Fibroblast of lung (primary cell): ENCODE measurements around the gene CAMTA1. TPM values are rescaled to one million over a fixed set of nuclear protein-coding genes. Genes with fewer than 3 reads are reported as not detected.

Experiments used
- DNase-seq, 2 donors: peaks; one replicate each; pipeline versions ENCODE4 v3.0.0 to v3.0.0-alpha.2; 2010; ENCODE audit warnings: low read depth in 2 of 2
- H2AFZ ChIP-seq: 2 replicates; pipeline ENCODE4 v1.5.1; 2012; ENCODE audit warnings: low read length, control low read depth, inconsistent platforms
- H3K27ac ChIP-seq: 2 replicates; pipeline ENCODE4 v1.5.1; 2011; ENCODE audit warnings: low read length, control low read depth; ENCODE audit not compliant: insufficient read depth
- H3K27me3 ChIP-seq: 2 replicates; pipeline ENCODE4 v1.5.1; 2011; ENCODE audit warnings: mild to moderate bottlenecking, low read length; ENCODE audit not compliant: control insufficient read depth, insufficient read depth
- H3K36me3 ChIP-seq: 2 replicates; pipeline ENCODE4 v1.5.1; 2011; ENCODE audit warnings: low read length; ENCODE audit not compliant: control insufficient read depth, insufficient read depth
- H3K4me1 ChIP-seq: 2 replicates; pipeline ENCODE4 v1.5.1; 2011; ENCODE audit warnings: low read length; ENCODE audit not compliant: control insufficient read depth, insufficient read depth; ENCODE audit errors: extremely low read depth
- H3K4me2 ChIP-seq: 2 replicates; pipeline ENCODE4 v1.5.1; 2011; ENCODE audit warnings: low read length, control low read depth; ENCODE audit not compliant: insufficient read depth; ENCODE audit errors: extremely low read depth
- H3K4me3 ChIP-seq, 4 experiments: fragments of 200-600 bp in 1 of 4; sonication (generic) in 1 of 4; replicated peaks in 1 of 4; 2 replicates each; pipeline ENCODE4 v1.5.1; 2011 to 2016; ENCODE audit warnings: low read length in 4 of 4, low read depth in 3 of 4, mild to moderate bottlenecking in 3 of 4, control low read depth in 2 of 4, inconsistent platforms in 1 of 4, mixed read lengths in 1 of 4; ENCODE audit not compliant: insufficient read depth in 1 of 4; ENCODE audit errors: control extremely low read depth in 1 of 4
- H3K79me2 ChIP-seq: 2 replicates; pipeline ENCODE4 v1.5.1; 2012; ENCODE audit warnings: mild to moderate bottlenecking, low read length, inconsistent platforms; ENCODE audit not compliant: control insufficient read depth, insufficient read depth
- H3K9ac ChIP-seq: 2 replicates; pipeline ENCODE4 v1.5.1; 2011; ENCODE audit warnings: mild to moderate bottlenecking, low read length, control low read depth; ENCODE audit not compliant: insufficient read depth
- H3K9me3 ChIP-seq: 2 replicates; pipeline ENCODE4 v1.5.1; 2012; ENCODE audit warnings: low read depth, low read length; ENCODE audit not compliant: control insufficient read depth, insufficient read depth
- H4K20me1 ChIP-seq: 2 replicates; pipeline ENCODE4 v1.5.1; 2011; ENCODE audit warnings: low read length; ENCODE audit not compliant: control insufficient read depth, insufficient read depth; ENCODE audit errors: extremely low read depth
- CTCF ChIP-seq, 2 donors: IDR thresholded peaks in 1 of 2; conservative IDR thresholded peaks in 1 of 2; 1 replicate in 1 of 2; 2 replicates in 1 of 2; pipeline ENCODE4 v1.5.1; 2011 to 2012; ENCODE audit warnings: low read length in 2 of 2, control low read depth in 1 of 2, inconsistent platforms in 1 of 2, low read depth in 1 of 2, mild to moderate bottlenecking in 1 of 2
- EZH2 ChIP-seq: IDR thresholded peaks from 2 replicates; pipeline ENCODE4 v1.5.1; 2012; ENCODE audit warnings: low read length, control low read depth, mild to moderate bottlenecking; ENCODE audit errors: missing control alignments
- polyA plus RNA-seq, 2 donors: library from polyadenylated mRNA; depleted of rRNA in 1 of 2; stranded (reverse) in 1 of 2; unstranded in 1 of 2; fragments of >200 nt; gene quantifications; 2 replicates each; pipeline ENCODE4 v1.2.1, GENCODE V29; 2011 to 2012; ENCODE audit warnings: missing spikeins in 1 of 2
- total RNA-seq: library from RNA; depleted of rRNA; stranded (reverse); fragments of >200 nt; gene quantifications from 2 replicates; pipeline ENCODE4 v1.2.1, GENCODE V29; 2014

CAMTA1 gene
- total and polyA plus RNA-seq, 2 donors (not counting 1 experiment from before 2014, with no cell fraction given): 47.6 to 86.0 TPM

GRCh38 chr1:7014640-7014930 is 229.3 kb downstream of the CAMTA1 start:
- DNase-seq: no peak

GRCh38 chr1:7015022-7015421 is 229.8 kb downstream of the CAMTA1 start:
- Histone ChIP-seq H3K9me3 (no peaks in the 10 kb centered on the region), H3K4me3 (no peak overlapping the region), H3K4me1 (no peaks in the 10 kb centered on the region), H3K4me2 (no peak overlapping the region), H3K27ac (no peak overlapping the region), H4K20me1 (no peaks in the 10 kb centered on the region), H3K9ac (no peak overlapping the region), H3K36me3 (no peaks in the 10 kb centered on the region), H2AFZ (no peak overlapping the region), H3K79me2 (no peaks in the 10 kb centered on the region), H3K27me3 (no peaks in the 10 kb centered on the region)
- TF ChIP-seq CTCF (conservative IDR thresholded peaks at IDR 0.05 in 1 of 2, IDR thresholded peaks at IDR 0.05 in 1 of 2; ENCODE audit: low read depth in 1 of 2, low read length in 2 of 2) (no peak), EZH2 (no peak)
- no peak for DNase-seq

More at GRCh38 chr1:7014640-7014930, 229.3 kb downstream of the CAMTA1 start:
- H2AFZ ChIP-seq: no peak overlapping the region
- H3K9ac ChIP-seq: no peak overlapping the region
- H3K79me2 ChIP-seq: no peaks in the 10 kb centered on the region
- H3K4me2 ChIP-seq: no peak overlapping the region
- H3K36me3 ChIP-seq: no peaks in the 10 kb centered on the region
- no peak overlapping the region for H3K4me3 ChIP-seq
- H3K9me3 ChIP-seq: no peaks in the 10 kb centered on the region
- H4K20me1 ChIP-seq: no peaks in the 10 kb centered on the region
- no peak for TF ChIP-seq CTCF (conservative IDR thresholded peaks at IDR 0.05 in 1 of 2, IDR thresholded peaks at IDR 0.05 in 1 of 2; ENCODE audit: low read depth in 1 of 2, low read length in 2 of 2)
- no peak for TF ChIP-seq EZH2
- no peaks in the 10 kb centered on the region for H3K27me3 ChIP-seq
- no peak overlapping the region for H3K27ac ChIP-seq
- H3K4me1 ChIP-seq: no peaks in the 10 kb centered on the region

- no peak for TF ChIP-seq EZH2
- TF ChIP-seq CTCF (conservative IDR thresholded peaks at IDR 0.05 in 1 of 2, IDR thresholded peaks at IDR 0.05 in 1 of 2; ENCODE audit: low read depth in 1 of 2, low read length in 2 of 2): no peak
- Histone ChIP-seq H3K4me2 (no peak overlapping the region), H3K4me3 (no peak overlapping the region), H3K36me3 (no peaks in the 10 kb centered on the region), H3K4me1 (no peaks in the 10 kb centered on the region), H3K9ac (no peak overlapping the region), H3K9me3 (no peaks in the 10 kb centered on the region), H3K27me3 (peaks cover 3% of the 10 kb centered on the region), H3K27ac (no peak overlapping the region), H3K79me2 (no peaks in the 10 kb centered on the region), H2AFZ (no peak overlapping the region), H4K20me1 (no peaks in the 10 kb centered on the region)
- DNase-seq: no peak
Measured at GRCh38 chr1:7018351-7018750, 233.1 kb downstream of the CAMTA1 start.
